ENCODE results near the gene VN1R5.
"Not testable (repeated sequence)": the region's sequence is repeated elsewhere in the genome, so short reads cannot be mapped to it uniquely, and the experiment has no call there.

VN1R5 gene

GRCh38 chr1:247273013-247273412 is 17.1 kb downstream of the VN1R5 start:
- no peak for DNase-seq (ENCODE audit: low read depth)

- DNase-seq (ENCODE audit: low read depth): no peak
Observed at GRCh38 chr1:247274605-247275256, 18.9 kb downstream of the VN1R5 start.

DNA sequence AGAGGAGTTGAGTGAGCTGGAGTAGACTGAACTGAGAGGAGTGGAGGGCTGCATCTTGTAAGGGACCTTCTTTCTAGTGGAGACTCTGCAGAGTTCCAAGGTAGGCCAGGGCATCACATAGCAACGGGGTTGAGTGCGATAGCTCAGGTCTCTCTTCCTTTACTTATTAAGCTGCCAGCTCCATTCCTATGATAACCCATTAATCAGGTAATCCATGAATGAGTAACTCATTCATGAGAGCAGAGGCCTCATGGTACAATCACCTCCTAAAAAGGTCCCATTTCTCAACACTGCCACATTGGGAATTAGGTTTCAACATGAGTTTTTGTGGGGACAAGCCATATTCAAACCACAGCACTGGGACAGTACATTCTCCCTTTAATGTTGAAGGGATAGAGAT is 21.3 kb downstream of the VN1R5 start:
- DNase-seq (ENCODE audit: low read depth): no peak

GRCh38 chr1:247281001-247281574 is 25.2 kb downstream of the VN1R5 start:
- DNase-seq (ENCODE audit: low read depth): no peak

DNA sequence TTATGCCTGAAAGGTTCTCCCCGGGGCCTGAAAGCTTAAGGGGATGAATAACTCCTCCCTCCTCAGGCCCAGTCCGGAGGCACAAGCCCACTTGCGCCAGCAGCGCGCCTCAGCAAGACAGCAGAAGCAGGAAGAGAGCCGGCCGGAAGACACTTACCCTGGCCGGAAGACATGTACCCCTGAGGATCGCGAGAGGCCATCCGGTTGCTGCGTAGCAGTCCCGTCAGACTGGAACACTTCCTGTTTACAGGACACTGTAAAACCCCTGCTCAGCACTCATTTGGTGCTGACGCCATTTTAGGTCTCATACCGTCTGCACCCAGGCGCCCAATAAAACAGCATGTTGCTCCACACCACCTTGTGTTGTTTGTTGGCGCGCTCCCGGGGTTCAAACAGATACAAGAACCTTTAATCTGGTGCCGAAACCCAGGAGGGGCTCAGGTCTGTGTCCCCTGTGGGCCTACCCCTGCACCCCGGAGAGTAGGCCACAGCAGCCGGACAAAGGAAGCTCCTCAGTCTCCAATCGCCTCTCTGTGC is 30.3 kb downstream of the VN1R5 start:
- no peak for DNase-seq (ENCODE audit: low read depth)

- no peak for DNase-seq (ENCODE audit: low read depth)
Observed at GRCh38 chr1:247287460-247287859, 31.6 kb downstream of the VN1R5 start.

- no peak for DNase-seq (ENCODE audit: low read depth)
Observed at GRCh38 chr1:247288341-247288740, 32.5 kb downstream of the VN1R5 start.

DNA sequence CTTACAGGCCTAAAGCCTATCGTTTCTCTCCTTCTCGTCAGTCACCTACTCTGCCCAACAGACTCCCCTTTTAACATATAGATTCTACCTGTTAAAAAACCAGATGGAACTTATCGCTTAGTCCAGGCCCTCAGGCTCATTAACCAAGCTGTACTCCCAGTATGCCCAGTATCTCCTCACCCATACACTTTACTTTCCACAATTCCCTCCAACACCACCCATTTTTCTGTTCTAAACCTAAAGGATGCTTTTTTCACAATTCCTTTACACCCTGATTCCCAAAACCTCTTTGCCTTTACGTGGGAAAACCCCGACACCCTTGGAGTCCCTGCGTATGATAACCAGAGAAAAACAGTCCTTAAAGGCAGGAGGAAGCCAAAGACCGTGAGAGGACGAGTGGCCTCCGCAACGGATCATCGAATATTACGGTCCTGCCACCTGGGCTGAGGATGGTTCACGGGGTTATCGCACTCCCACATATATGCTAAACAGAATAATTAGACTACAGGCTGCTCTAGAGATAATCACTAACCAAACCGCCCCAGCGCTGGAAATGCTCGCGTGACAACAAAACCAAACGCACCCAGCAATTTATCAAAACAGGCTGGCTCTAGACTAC is 33.5 kb downstream of the VN1R5 start:
- not testable (repeated sequence) for DNase-seq (ENCODE audit: low read depth)

DNA sequence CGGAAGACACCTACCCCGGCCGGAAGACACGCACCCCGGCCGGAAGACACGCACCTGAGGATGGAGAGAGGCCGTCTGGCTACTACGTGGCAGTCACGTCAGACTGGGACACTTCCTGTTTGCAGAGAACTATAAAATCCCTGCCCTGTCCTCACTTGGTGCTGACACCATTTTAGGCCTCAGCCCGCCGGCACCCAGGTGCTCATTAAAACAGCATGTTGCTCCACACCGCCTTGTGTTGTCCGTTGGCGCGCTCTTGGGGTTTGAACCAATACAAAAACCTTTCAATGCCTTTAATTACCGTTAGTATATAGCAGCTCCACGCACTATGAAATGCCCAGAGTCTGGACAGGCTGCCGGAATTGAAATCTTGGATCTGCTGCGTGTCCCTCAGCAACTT is 34.7 kb downstream of the VN1R5 start:
- no peak for DNase-seq (ENCODE audit: low read depth)

DNA sequence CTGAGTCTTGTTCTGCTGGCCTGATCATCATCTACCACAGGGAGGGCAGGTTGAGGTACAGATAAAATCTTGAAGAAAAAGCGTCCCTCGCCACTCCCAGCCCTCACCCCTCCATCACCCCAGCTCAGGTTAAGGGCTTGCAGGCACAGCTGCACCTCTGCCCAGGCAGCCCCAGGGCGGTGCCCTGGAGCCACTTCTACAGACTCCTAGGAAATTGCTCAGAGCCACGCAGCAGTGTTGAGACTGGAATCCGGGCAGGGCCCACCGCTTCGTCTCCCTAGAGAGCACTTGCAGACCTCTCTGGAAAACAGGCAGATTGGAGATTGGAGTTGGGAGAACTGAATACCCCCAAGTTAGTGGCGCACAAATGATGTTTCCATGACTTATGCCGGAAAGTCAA is 35.3 kb downstream of the VN1R5 start:
- DNase-seq (ENCODE audit: low read depth): no peak

DNA sequence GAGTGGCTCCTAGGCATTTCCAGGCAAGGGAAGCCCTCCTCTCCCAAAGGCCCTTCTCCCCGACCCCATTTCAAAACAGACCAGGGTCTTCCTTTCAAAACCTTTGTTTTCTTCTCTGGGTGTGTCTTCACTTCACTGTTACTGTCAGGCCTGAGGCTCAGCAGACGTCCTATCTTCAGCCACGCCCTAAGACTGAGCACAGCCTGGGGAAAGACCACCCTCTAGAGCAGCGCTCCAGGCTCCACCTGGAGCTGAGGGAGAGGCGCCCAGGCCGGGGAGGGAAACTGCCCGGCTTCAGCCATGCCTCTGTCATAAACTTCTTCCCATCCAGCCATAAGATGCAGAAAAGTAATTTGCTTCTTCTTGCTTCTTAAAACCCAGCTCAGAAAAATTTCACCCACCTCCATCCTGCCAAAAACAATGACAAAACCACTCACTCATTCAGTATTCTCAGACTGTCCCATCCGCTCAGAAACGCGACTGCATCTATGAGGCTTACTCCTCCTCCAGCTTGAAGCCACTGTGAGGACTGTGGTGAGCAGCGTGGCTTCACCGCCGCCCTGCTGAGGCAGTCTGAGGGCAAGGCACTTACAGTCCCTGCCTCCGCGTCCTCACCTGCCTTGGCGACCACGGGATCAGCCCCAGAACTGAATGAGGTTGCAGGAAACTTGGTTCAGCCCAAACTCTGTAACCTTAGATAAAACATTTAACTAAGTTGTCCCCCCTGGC is 36.1 kb downstream of the VN1R5 start:
- no peak for DNase-seq (ENCODE audit: low read depth)

- DNase-seq (ENCODE audit: low read depth): no peak
Observed at GRCh38 chr1:247293047-247293446, 37.2 kb downstream of the VN1R5 start.

DNA sequence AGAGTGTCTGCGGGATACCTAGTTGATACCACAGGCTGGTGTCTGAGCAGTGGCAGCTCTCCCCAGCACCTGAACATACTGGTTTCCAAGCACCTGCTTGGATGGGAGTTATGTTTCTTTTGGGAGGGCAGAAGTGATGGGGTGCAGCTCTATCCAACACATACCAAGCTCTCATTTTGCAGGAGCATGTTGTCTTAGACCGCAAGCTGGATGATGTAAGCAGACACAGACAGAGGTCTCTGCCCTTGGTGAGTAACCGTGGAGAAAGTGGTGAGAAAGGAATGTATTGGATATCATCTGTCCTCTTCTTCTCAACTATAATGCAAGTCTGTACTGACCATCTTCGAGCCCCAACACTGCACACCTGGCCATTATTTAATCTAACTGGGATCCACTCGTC is 38.4 kb downstream of the VN1R5 start:
- DNase-seq (ENCODE audit: low read depth): no peak

DNA sequence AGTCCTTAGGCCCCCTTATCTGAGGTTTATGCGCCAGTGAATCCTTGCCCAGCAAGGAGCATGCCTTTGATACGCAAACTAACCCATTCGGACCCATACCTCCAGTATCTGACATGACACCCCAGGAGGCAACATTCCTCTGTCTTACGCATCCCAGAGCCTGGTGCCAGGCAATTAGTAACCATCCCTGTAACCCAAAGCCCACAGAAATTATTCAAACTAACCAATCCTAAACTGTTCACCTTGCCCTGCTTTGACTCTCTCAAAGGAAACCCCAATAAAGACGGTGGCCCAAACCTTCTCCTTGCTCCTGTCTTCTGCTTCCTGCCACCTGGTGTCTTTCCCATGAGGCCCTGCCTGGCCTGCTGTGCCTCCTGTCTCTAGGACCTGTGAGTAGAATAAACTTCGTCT is 39.4 kb downstream of the VN1R5 start:
- no peak for DNase-seq (ENCODE audit: low read depth)

DNA sequence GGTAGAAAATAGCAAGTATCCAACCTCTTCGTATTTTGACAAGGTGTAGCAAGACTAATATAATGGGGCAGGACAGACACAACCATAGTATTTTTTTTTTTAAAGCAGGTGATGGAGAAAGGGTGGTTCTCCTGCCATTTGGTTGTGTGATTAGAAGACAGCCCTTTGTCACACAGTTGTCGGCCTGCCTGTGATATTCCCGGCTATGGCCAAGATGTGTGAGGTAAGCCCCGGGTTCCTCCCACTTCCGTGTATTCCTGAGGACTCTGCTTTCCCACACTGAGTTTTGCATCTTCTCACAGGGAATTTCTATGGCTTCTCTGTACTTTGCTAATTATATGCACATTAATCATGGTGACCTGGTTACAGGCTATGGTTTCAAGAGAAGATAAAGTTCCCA is 39.9 kb downstream of the VN1R5 start:
- DNase-seq (ENCODE audit: low read depth): no peak

DNA sequence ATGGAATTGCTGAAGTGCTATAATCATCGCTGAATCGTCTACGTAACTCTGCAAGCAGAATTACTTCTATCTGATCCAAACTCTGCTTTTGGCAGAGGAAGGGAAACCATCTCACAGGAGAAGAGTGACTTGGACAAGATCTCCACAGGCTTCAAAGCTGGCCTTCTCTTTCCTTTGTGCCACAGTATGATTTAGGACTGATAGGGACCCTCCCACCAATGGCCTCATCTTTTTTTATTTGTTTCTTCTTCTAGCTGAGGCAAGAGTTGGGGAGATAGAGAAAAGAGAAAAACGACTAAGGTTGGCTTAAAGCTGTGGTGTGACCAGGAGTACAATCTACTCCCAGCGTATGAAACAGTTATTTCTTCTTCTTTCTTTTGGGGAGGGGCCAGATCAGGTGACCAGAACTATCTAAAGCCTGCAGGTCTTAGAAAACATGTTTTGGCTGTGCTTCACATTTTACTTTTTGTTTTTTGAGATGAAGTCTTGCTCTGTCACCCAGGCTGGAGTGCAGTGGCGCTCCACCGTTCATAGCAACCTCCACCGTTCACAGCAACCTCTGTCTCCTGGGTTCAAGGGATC is 40.8 kb downstream of the VN1R5 start:
- DNase-seq (ENCODE audit: low read depth): no peak

GRCh38 chr1:247297263-247298123 is 41.6 kb downstream of the VN1R5 start:
- no peak for DNase-seq (ENCODE audit: low read depth)

DNA sequence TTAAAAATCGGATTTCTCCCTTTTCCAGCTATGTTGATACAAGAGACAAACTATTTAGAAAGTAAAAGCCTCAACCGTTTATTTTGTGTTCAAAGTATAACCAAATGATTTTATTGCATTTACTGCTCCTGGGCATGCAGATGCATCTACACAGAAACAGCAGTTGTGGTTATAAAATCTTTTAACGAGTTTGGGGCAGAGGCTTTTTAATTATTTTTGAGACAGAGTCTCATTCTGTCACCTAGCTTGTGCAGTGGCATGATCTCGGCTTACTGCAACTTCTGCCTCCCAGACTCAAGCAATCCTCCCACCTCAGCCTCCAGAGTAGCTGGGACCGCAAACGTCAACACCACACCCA is 42.2 kb downstream of the VN1R5 start:
- DNase-seq (ENCODE audit: low read depth): no peak

- DNase-seq (ENCODE audit: low read depth): no peak
Observed at GRCh38 chr1:247298701-247299100, 42.8 kb downstream of the VN1R5 start.

- no peak for DNase-seq (ENCODE audit: low read depth)
Observed at GRCh38 chr1:247299723-247300381, 44.0 kb downstream of the VN1R5 start.

All from T follicular helper cell (primary cell).